OCI-LY1 (cell line): ENCODE results near the gene ENTPD8.

ENCODE experiments used
- CTCF ChIP-seq: fragments of 200-600 bp; sonication (generic), shearing (Covaris generic); IDR thresholded peaks from 2 replicates; pipeline ENCODE4 v1.5.1; 2017; ENCODE audit warnings: mild to moderate bottlenecking, antibody characterized with exemption, low read length, moderate library complexity, mixed read lengths
- EZH2 ChIP-seq: fragments of 200-600 bp; sonication (generic), shearing (Covaris generic); IDR thresholded peaks from 2 replicates; pipeline ENCODE4 v1.8.0; 2017; ENCODE audit warnings: borderline replicate concordance, mixed run types, mild to moderate bottlenecking, antibody characterized with exemption, low read length, moderate library complexity, mixed read lengths

GRCh38 chr9:137460363-137461315 lies 19.5 kb upstream of the ENTPD8 start:
- TF ChIP-seq CTCF (no peak), EZH2 (no peak)
